22Rv1 (cell line): ENCODE measurements around the gene TPRG1.

Experiments
- CTCF ChIP-seq: fragments of 450-650 bp; IDR thresholded peaks from 2 replicates; pipeline ENCODE4 v1.5.1; 2017; ENCODE audit warnings: mild to moderate bottlenecking
- ZFX ChIP-seq: fragments of 450-650 bp; IDR thresholded peaks from 2 replicates; pipeline ENCODE4 v1.6.1; 2017; ENCODE audit warnings: antibody characterized with exemption, borderline replicate concordance

- TF ChIP-seq CTCF (no peak), ZFX (no peak)
Observed at GRCh38 chr3:189192725-189193124, 21.0 kb downstream of the TPRG1 start.
